PC-3 (cell line): ENCODE results near the gene GRK6. TPM values are rescaled to one million over a fixed set of nuclear protein-coding genes. Genes with fewer than 3 reads are reported as not detected.

Experiments
- ATAC-seq: fragments of 200-7000 bp; cut with Tn5 transposase; 2 replicates; pipeline ENCODE4 v1.9.1; 2020; ENCODE audit warnings: mild to moderate bottlenecking, moderate library complexity
- BruUV-seq: library from RNA; stranded (reverse); fragments of 400-500 nt; replicated peaks from 2 replicates; lab custom pipeline; 2021; lab: Mats Ljungman, UMichigan
- CTCF ChIA-PET: fragments of 300-600 bp; sonication (Branson Sonifier 250); formaldehyde crosslinking; loops from one replicate; lab custom pipeline; 2022; ENCODE audit warnings: antibody characterized with exemption; lab: Charles Lee
- POLR2A ChIA-PET: fragments of 300-600 bp; sonication (Branson Sonifier 250); formaldehyde crosslinking; loops from one replicate; lab custom pipeline; 2022; ENCODE audit warnings: antibody characterized with exemption; ENCODE audit not compliant: unreplicated experiment; lab: Charles Lee
- DNase-seq: peaks from one replicate; pipeline ENCODE4 v3.0.0-alpha.2; 2015
- H2AFZ ChIP-seq: fragments of 300-600 bp; sonication (generic); 2 replicates; pipeline ENCODE4 v1.6.0; 2016; ENCODE audit warnings: antibody characterized with exemption, low read length
- H3F3A ChIP-seq: fragments of 300-600 bp; sonication (generic); one replicate; pipeline ENCODE4 v1.6.0; 2017; ENCODE audit warnings: antibody characterized with exemption, low read length, control low read depth, mild to moderate bottlenecking; ENCODE audit not compliant: unreplicated experiment
- H3K27ac ChIP-seq: fragments of 300-600 bp; sonication (generic); 2 replicates; pipeline ENCODE4 v1.5.1; 2016; ENCODE audit warnings: mild to moderate bottlenecking, low read length
- H3K27me3 ChIP-seq: fragments of 300-600 bp; sonication (generic); 2 replicates; pipeline ENCODE4 v1.6.1; 2016; ENCODE audit warnings: low read length, mixed read lengths
- H3K36me3 ChIP-seq: fragments of 300-600 bp; sonication (generic); 2 replicates; pipeline ENCODE4 v1.6.1; 2016; ENCODE audit warnings: low read depth, mixed run types, low read length, mixed read lengths
- H3K4me1 ChIP-seq: fragments of 300-600 bp; sonication (generic); 2 replicates; pipeline ENCODE4 v1.5.1; 2016; ENCODE audit warnings: low read length; ENCODE audit not compliant: insufficient read depth
- H3K4me2 ChIP-seq: fragments of 300-600 bp; sonication (generic); 2 replicates; pipeline ENCODE4 v1.6.0; 2016; ENCODE audit warnings: low read length
- H3K4me3 ChIP-seq: fragments of 300-600 bp; sonication (generic); 2 replicates; pipeline ENCODE4 v1.5.1; 2016; ENCODE audit warnings: mild to moderate bottlenecking, low read length, mixed read lengths
- H3K79me2 ChIP-seq: fragments of 300-600 bp; sonication (generic); 2 replicates; pipeline ENCODE4 v1.6.1; 2017; ENCODE audit warnings: low read length, mixed read lengths
- H3K9ac ChIP-seq: fragments of 300-600 bp; sonication (generic); 2 replicates; pipeline ENCODE4 v1.6.0; 2016; ENCODE audit warnings: mild to moderate bottlenecking, low read length
- H3K9me2 ChIP-seq: fragments of 300-600 bp; sonication (generic); replicated peaks from 2 replicates; pipeline ENCODE4 v1.6.1; 2016; ENCODE audit warnings: mixed run types, low read length, mixed read lengths
- H3K9me3 ChIP-seq: fragments of 300-600 bp; sonication (generic); 2 replicates; pipeline ENCODE4 v1.6.1; 2016; ENCODE audit warnings: low read length, mixed read lengths
- H4K20me1 ChIP-seq: fragments of 300-600 bp; sonication (generic); 2 replicates; pipeline ENCODE4 v1.6.1; 2016; ENCODE audit warnings: low read length, mixed read lengths
- EZH2 ChIP-seq: fragments of 300-600 bp; sonication (generic); IDR thresholded peaks from one replicate; pipeline ENCODE4 v1.6.1; 2017; ENCODE audit warnings: antibody characterized with exemption, mild to moderate bottlenecking, low read length; ENCODE audit not compliant: unreplicated experiment
- EZH2phosphoT487 ChIP-seq: fragments of 300-600 bp; sonication (generic); IDR thresholded peaks from 2 replicates; pipeline ENCODE4 v1.6.1; 2018; ENCODE audit warnings: mild to moderate bottlenecking, antibody characterized with exemption, low read length, borderline replicate concordance
- intact Hi-C: fragments of 100-400 bp; cut with micrococcal nuclease; formaldehyde crosslinking; loops from 2 replicates; pipeline ENCODE4 v1.9.0; 2023
- total RNA-seq: library from RNA; depleted of rRNA; stranded (reverse); fragments of >200 nt; gene quantifications from 2 replicates; pipeline ENCODE4 v1.2.3, GENCODE V29; 2014
- TF ChIP-seq, protein P1 (sequence below): fragments of 300-600 bp; sonication (generic); conservative IDR thresholded peaks from 2 replicates; pipeline ENCODE4 v1.5.1; 2017; ENCODE audit warnings: antibody characterized with exemption, low read depth, mild to moderate bottlenecking, low read length

GRK6 gene
- total RNA-seq, 1 experiment from 2014 or later, result 69.9 TPM

DNA sequence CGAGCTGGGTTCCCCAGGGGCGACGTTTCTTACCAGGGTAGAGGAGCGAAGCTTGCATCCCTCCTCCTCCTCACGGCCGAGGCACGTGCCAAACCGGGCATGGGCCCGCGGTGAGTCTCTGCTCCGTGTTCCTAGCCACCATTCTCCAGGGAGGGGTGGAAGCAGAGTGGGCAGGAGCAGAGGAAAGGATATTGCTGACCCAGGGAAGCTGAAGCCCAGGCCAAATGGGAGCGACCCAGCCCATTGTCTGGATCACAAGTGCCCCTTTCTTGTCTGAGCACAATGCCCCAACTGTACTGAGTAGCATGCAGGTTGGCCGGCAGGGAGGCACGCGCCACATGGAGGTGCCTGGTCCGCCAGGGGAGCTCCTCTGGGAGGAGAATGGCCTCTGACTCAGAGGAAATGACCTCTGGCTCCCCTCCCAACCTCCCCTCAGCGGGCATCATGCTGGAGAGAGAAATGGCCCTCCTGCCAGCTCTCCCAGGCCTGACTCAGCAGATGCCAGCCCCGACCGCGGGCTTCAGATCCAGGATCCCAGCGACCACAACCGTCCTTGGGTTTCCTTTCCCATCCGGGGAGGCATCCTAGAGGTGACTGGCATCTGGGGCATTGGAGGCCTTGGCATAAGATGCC lies 21.3 kb downstream of the GRK6 start:
- TF ChIP-seq EZH2phosphoT487 (peak; percentile 94), EZH2 (no peak)
- TF ChIP-seq, protein P1, sequence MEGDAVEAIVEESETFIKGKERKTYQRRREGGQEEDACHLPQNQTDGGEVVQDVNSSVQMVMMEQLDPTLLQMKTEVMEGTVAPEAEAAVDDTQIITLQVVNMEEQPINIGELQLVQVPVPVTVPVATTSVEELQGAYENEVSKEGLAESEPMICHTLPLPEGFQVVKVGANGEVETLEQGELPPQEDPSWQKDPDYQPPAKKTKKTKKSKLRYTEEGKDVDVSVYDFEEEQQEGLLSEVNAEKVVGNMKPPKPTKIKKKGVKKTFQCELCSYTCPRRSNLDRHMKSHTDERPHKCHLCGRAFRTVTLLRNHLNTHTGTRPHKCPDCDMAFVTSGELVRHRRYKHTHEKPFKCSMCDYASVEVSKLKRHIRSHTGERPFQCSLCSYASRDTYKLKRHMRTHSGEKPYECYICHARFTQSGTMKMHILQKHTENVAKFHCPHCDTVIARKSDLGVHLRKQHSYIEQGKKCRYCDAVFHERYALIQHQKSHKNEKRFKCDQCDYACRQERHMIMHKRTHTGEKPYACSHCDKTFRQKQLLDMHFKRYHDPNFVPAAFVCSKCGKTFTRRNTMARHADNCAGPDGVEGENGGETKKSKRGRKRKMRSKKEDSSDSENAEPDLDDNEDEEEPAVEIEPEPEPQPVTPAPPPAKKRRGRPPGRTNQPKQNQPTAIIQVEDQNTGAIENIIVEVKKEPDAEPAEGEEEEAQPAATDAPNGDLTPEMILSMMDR, result no peak

DNA sequence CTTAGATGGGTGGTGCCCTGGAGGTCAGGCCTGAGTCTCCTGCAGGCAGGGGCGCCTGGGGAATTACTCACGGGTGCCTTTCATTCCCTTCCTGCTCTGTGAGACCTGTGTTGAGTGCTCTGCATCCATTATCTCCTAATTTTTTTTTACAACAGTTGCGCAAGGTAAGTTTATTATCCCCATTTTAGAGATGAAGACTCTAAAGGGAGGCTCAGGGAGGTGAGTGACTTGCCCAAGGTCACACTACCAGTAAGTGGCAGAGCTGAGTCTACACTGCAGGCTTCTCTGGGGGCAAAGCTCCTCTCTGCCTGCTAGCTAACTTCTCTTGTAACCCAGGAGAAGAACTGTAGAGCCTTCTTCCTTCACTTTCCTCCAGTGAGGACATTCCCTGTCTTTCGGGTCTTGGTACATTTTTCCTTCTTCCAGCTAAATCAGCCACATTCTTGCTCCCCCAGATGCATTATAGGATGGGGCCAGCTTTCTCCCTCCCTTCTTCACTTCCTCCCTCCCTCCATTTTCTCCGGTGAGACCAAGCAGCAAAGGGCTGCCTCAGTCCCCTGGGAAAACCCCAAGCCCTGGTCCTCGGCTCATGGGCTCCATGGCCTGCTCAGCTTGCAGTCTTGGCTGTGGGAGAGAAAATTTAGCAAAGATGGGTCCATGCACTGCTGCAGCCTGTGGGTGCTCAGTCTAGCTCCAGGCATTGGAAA lies 21.9 kb downstream of the GRK6 start:
- TF ChIP-seq EZH2phosphoT487 (no peak), EZH2 (no peak)
- TF ChIP-seq, protein P1, result no peak
- BruUV-seq, result no TSS peak
- no peaks in the 10 kb centered on the region for H3K36me3 ChIP-seq
- ChIA-PET POLR2A (interaction anchor here (0.5 to 0.7 kb wide), 3 partner anchors 21 to 136 kb away, joined by 3 to 10 read pairs (median 4); partner anchors contain the start of gene GRK6), CTCF (interaction anchor here (0.7 to 1.6 kb wide), 5 partner anchors 9 to 78 kb away, joined by 3 to 18 read pairs (median 5); no protein-coding TSS in a partner anchor)
- H3K9ac ChIP-seq, result peak overlapping the region; percentile 75
- H3K4me2 ChIP-seq, result peak overlapping the region; percentile 97
- H3K4me1 ChIP-seq, result peaks cover 23% of the 10 kb centered on the region
- H2AFZ ChIP-seq, result no peak overlapping the region
- intact Hi-C loops, result no loop called here
- H3F3A ChIP-seq, result peaks cover 7% of the 10 kb centered on the region
- DNase-seq (no peak), ATAC-seq (no peak)
- H3K4me3 ChIP-seq, result peak overlapping the region; percentile 82
- H3K9me2 ChIP-seq, result no peaks in the 10 kb centered on the region
- peak overlapping the region; percentile 85 for H3K27ac ChIP-seq
- no peaks in the 10 kb centered on the region for H3K9me3 ChIP-seq
- H3K79me2 ChIP-seq, result peaks cover 48% of the 10 kb centered on the region
- H3K27me3 ChIP-seq, result no peaks in the 10 kb centered on the region
- no peaks in the 10 kb centered on the region for H4K20me1 ChIP-seq

More for the DNA sequence above, 21.3 kb downstream of the GRK6 start:
- H4K20me1 ChIP-seq, result no peaks in the 10 kb centered on the region
- peak overlapping the region; percentile 97 for H3K4me2 ChIP-seq
- ChIA-PET POLR2A (interaction anchor here (0.6 to 1.3 kb wide), 3 partner anchors 21 to 135 kb away, joined by 3 to 5 read pairs (median 4); partner anchors contain the start of gene PDLIM7), CTCF (interaction anchor here (0.7 to 1.6 kb wide), 7 partner anchors 10 to 77 kb away, joined by 3 to 18 read pairs (median 5); partner anchors contain the start of gene GRK6)
- peak overlapping the region; percentile 75 for H3K9ac ChIP-seq
- H2AFZ ChIP-seq, result 0 out of 2 replicates have a peak overlapping the region, but pooled peaks have one; percentile 25
- DNase-seq (peak; percentile 95), ATAC-seq (peak; percentile 67)
- H3K27me3 ChIP-seq, result no peaks in the 10 kb centered on the region
- peak overlapping the region; percentile 85 for H3K27ac ChIP-seq
- H3K4me1 ChIP-seq, result peaks cover 23% of the 10 kb centered on the region
- BruUV-seq, result no TSS peak
- H3K9me2 ChIP-seq, result no peaks in the 10 kb centered on the region
- H3F3A ChIP-seq, result peaks cover 7% of the 10 kb centered on the region
- H3K4me3 ChIP-seq, result peak overlapping the region; percentile 82
- peaks cover 48% of the 10 kb centered on the region for H3K79me2 ChIP-seq
- intact Hi-C loops, result loop anchor here (2.0 kb wide), 2 partner anchors 21 to 129 kb away; partner anchors contain the start of gene GRK6
- no peaks in the 10 kb centered on the region for H3K9me3 ChIP-seq
- peaks cover under 1% of the 10 kb centered on the region; the same call in 1 of the 2 replicates for H3K36me3 ChIP-seq
